MM.1S (cell line): ENCODE measurements around the gene CWC27.

Experiments
- EZH2 ChIP-seq: fragments of 300-600 bp; sonication (generic); optimal IDR thresholded peaks from 2 replicates; pipeline ENCODE3; 2017; ENCODE audit warnings: low read depth, mild to moderate bottlenecking, antibody characterized with exemption, low read length, mixed read lengths
- EZH2phosphoT487 ChIP-seq: fragments of 300-600 bp; sonication (generic); IDR thresholded peaks from 2 replicates; pipeline ENCODE4 v1.6.1; 2018; ENCODE audit warnings: antibody characterized with exemption, low read length
- TF ChIP-seq, protein P1 (sequence below): fragments of 300-600 bp; sonication (generic); IDR thresholded peaks from 2 replicates; pipeline ENCODE4 v1.5.1; 2016; ENCODE audit warnings: antibody characterized with exemption, low read length, mixed read lengths

DNA sequence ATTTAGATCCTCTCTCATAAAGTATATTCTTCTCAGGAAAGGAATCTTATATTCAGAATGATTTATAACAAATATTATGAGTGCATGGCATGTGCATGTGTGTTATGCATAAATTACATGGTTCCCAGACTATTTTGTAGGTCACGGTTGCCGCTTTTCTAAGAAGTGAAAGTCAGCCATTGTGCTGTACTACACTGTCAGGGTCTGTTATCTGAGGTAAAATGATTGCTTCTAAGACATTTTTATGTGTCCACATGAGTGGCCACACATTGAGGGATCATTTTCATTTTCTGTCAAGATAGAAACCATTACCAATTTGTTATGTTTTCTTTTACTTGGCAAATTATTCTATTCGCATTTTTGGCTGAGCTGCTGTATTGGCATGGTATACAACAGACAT, 210.8 kb downstream of the CWC27 start:
- TF ChIP-seq, protein P1, sequence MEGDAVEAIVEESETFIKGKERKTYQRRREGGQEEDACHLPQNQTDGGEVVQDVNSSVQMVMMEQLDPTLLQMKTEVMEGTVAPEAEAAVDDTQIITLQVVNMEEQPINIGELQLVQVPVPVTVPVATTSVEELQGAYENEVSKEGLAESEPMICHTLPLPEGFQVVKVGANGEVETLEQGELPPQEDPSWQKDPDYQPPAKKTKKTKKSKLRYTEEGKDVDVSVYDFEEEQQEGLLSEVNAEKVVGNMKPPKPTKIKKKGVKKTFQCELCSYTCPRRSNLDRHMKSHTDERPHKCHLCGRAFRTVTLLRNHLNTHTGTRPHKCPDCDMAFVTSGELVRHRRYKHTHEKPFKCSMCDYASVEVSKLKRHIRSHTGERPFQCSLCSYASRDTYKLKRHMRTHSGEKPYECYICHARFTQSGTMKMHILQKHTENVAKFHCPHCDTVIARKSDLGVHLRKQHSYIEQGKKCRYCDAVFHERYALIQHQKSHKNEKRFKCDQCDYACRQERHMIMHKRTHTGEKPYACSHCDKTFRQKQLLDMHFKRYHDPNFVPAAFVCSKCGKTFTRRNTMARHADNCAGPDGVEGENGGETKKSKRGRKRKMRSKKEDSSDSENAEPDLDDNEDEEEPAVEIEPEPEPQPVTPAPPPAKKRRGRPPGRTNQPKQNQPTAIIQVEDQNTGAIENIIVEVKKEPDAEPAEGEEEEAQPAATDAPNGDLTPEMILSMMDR = no peak
- TF ChIP-seq EZH2 (no peak), EZH2phosphoT487 (no peak)
